Hepatocyte (in vitro differentiated cells): ENCODE results near the gene IAH1. TPM values are rescaled to one million over a fixed set of nuclear protein-coding genes. Genes with fewer than 3 reads are reported as not detected.
"Not testable (repeated sequence)": the region's sequence is repeated elsewhere in the genome, so short reads cannot be mapped to it uniquely, and the experiment has no call there.

ENCODE experiments used
- DNase-seq: peaks from one replicate; pipeline ENCODE4 v3.0.0-alpha.2; 2016; ENCODE audit warnings: low spot score
- H2AFZ ChIP-seq: fragments of 200-600 bp; sonication (generic); 2 replicates; pipeline ENCODE4 v1.6.0; 2016; ENCODE audit warnings: antibody characterized with exemption, mild to moderate bottlenecking
- H3K27ac ChIP-seq: fragments of 200-600 bp; sonication (generic); 2 replicates; pipeline ENCODE4 v1.5.1; 2016; ENCODE audit warnings: mild to moderate bottlenecking
- H3K27me3 ChIP-seq: fragments of 200-600 bp; sonication (generic); 2 replicates; pipeline ENCODE4 v1.6.1; 2016
- H3K36me3 ChIP-seq: fragments of 200-600 bp; sonication (generic); replicated peaks from 2 replicates; pipeline ENCODE4 v1.5.1; 2016; ENCODE audit warnings: low read depth; ENCODE audit not compliant: insufficient read depth
- H3K4me1 ChIP-seq: fragments of 200-600 bp; sonication (generic); 2 replicates; pipeline ENCODE4 v1.5.1; 2016; ENCODE audit warnings: mild to moderate bottlenecking, moderate library complexity; ENCODE audit not compliant: insufficient read depth
- H3K4me2 ChIP-seq: fragments of 200-600 bp; sonication (generic); 2 replicates; pipeline ENCODE4 v1.6.0; 2016
- H3K4me3 ChIP-seq: fragments of 200-600 bp; sonication (generic); 2 replicates; pipeline ENCODE4 v1.5.1; 2016; ENCODE audit warnings: mild to moderate bottlenecking
- H3K79me2 ChIP-seq: fragments of 200-600 bp; sonication (generic); 2 replicates; pipeline ENCODE4 v1.6.0; 2017; ENCODE audit warnings: mild to moderate bottlenecking
- H3K9me2 ChIP-seq: fragments of 200-600 bp; sonication (generic); replicated peaks from 2 replicates; pipeline ENCODE4 v1.6.0; 2017; ENCODE audit warnings: mild to moderate bottlenecking; ENCODE audit not compliant: insufficient read depth
- H3K9me3 ChIP-seq: fragments of 200-600 bp; sonication (generic); 2 replicates; pipeline ENCODE4 v1.5.1; 2016; ENCODE audit warnings: low read depth, mild to moderate bottlenecking
- H4K20me1 ChIP-seq: fragments of 200-600 bp; sonication (generic); 2 replicates; pipeline ENCODE4 v1.6.0; 2016; ENCODE audit warnings: mild to moderate bottlenecking; ENCODE audit not compliant: insufficient read depth, poor library complexity, severe bottlenecking
- EZH2 ChIP-seq: fragments of 200-600 bp; sonication (generic); IDR thresholded peaks from 2 replicates; pipeline ENCODE4 v1.6.1; 2016; ENCODE audit warnings: antibody characterized with exemption, mild to moderate bottlenecking, borderline replicate concordance
- EZH2phosphoT487 ChIP-seq: fragments of 200-600 bp; sonication (generic); IDR thresholded peaks from one replicate; pipeline ENCODE4 v1.6.1; 2018; ENCODE audit warnings: antibody characterized with exemption, mild to moderate bottlenecking, low read depth, moderate library complexity; ENCODE audit not compliant: unreplicated experiment, severe bottlenecking
- WGBS: methylation state at CpG from one replicate; pipeline ENCODE4 v1.1.6; 2016; ENCODE audit warnings: low lambda C conversion rate; ENCODE audit errors: missing lambda C conversion rate; 5-methylcytosine and 5-hydroxymethylcytosine counted together
- polyA plus RNA-seq: library from polyadenylated mRNA; unstranded; fragments of >200 nt; fragmentation: Nextera tagmentation; extraction: Ambion mirVana; gene quantifications from 2 replicates; pipeline ENCODE4 v1.2.1, GENCODE V29; 2016
- total RNA-seq: library from RNA; depleted of rRNA; stranded (reverse); fragments of >200 nt; gene quantifications from 2 replicates; pipeline ENCODE4 v1.2.3, GENCODE V29; 2014
- TF ChIP-seq, protein P1 (sequence below): fragments of 200-600 bp; sonication (generic); IDR thresholded peaks from 2 replicates; pipeline ENCODE4 v1.5.1; 2016; ENCODE audit warnings: antibody characterized with exemption, mild to moderate bottlenecking; ENCODE audit not compliant: poor library complexity

IAH1 gene
- total and polyA plus RNA-seq, 2 experiments from 2014 or later = 44.2 to 46.7 TPM

DNA sequence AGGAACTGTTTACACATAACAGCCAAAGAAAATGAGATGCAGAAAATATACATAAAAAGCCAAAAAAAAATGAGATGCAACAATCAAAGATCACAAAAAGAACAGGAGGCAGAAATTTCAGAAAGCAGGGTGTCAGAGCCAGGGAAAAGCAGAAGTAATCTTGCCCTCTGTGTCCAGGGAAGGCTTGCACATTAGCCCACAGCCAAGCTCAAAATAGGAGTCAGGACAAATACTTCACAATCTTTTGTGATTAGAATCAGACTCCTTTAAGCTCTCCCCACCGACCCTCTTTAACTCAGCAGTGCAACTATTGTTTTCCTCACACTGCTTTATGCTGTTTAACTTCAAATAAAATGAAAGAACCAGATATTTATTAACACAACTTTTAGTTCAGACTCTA, 34.6 kb downstream of the IAH1 start:
- WGBS = 14% methylated on average over 1 of the region's 1 CpG
- no peaks in the 10 kb centered on the region for H3K79me2 ChIP-seq
- H3K27me3 ChIP-seq = no peaks in the 10 kb centered on the region
- no peak overlapping the region for H2AFZ ChIP-seq
- TF ChIP-seq EZH2phosphoT487 = no peak
- TF ChIP-seq, protein P1, sequence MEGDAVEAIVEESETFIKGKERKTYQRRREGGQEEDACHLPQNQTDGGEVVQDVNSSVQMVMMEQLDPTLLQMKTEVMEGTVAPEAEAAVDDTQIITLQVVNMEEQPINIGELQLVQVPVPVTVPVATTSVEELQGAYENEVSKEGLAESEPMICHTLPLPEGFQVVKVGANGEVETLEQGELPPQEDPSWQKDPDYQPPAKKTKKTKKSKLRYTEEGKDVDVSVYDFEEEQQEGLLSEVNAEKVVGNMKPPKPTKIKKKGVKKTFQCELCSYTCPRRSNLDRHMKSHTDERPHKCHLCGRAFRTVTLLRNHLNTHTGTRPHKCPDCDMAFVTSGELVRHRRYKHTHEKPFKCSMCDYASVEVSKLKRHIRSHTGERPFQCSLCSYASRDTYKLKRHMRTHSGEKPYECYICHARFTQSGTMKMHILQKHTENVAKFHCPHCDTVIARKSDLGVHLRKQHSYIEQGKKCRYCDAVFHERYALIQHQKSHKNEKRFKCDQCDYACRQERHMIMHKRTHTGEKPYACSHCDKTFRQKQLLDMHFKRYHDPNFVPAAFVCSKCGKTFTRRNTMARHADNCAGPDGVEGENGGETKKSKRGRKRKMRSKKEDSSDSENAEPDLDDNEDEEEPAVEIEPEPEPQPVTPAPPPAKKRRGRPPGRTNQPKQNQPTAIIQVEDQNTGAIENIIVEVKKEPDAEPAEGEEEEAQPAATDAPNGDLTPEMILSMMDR = no peak
- TF ChIP-seq EZH2 = no peak
- H3K4me3 ChIP-seq = no peak overlapping the region
- H3K36me3 ChIP-seq = no peaks in the 10 kb centered on the region
- no peak overlapping the region for H3K27ac ChIP-seq
- no peaks in the 10 kb centered on the region for H3K4me1 ChIP-seq
- no peaks in the 10 kb centered on the region for H3K9me3 ChIP-seq
- DNase-seq = no peak
- H3K4me2 ChIP-seq = no peak overlapping the region
- H4K20me1 ChIP-seq = no peaks in the 10 kb centered on the region
- H3K9me2 ChIP-seq = no peaks in the 10 kb centered on the region

DNA sequence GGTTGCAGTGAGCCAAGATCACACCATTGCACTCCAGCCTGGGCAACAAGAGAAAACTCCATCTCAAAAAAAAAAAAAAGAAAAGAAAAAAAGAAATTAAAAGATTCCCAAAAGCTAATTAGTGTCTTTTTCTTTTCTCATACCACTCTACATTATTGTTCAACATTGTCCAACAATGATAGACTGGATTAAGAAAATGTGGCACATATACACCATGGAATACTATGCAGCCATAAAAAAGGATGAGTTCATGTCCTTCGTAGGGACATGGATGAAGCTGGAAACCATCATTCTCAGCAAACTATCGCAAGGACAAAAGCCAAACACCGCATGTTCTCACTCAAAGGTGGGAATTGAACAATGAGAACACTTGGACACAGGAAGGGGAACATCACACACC, 39.6 kb downstream of the IAH1 start:
- H3K27ac ChIP-seq, H3K9me3 ChIP-seq, H2AFZ ChIP-seq, H3K4me3 ChIP-seq, H3K4me1 ChIP-seq, H3K4me2 ChIP-seq, DNase-seq, H3K9me2 ChIP-seq, H3K79me2 ChIP-seq, H3K27me3 ChIP-seq, H3K36me3 ChIP-seq, H4K20me1 ChIP-seq: not testable (repeated sequence)
- 98% methylated on average over 3 of the region's 3 CpGs for WGBS

DNA sequence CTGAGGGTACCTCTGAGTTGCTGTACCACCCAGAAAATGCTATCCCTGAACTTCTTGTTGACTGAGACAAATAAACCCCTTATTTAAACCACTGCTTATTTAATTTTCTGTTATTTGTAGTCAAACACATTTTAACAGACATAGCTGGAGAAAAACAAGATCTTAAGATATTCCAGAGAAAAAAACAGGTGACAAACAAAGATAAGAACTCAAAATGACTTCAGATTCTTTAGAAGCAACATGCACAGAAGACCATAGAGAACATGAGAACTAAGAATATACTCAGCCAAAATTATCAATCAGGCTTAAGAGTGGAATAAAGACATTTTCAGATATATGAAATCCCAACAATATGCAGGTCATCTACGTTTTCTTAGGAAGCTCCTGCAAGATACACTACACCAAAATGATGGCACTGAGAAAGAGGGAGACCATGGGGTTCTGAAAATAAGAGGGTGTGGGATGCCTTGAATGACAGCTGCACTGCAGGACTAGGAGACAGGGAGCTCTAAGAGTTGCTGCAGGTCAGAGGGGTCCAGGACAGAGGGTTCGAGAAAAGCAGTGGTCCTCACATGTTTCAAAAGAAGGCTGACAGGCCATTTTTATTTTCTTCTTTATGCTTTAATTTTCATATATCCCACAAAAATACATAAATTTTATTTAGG, 42.9 kb downstream of the IAH1 start:
- H3K4me2 ChIP-seq = no peak overlapping the region
- H3K27ac ChIP-seq = no peak overlapping the region
- H3K9me2 ChIP-seq = no peaks in the 10 kb centered on the region
- no peaks in the 10 kb centered on the region for H3K27me3 ChIP-seq
- peaks cover 3% of the 10 kb centered on the region for H3K79me2 ChIP-seq
- H4K20me1 ChIP-seq = no peaks in the 10 kb centered on the region
- no peaks in the 10 kb centered on the region for H3K4me1 ChIP-seq
- H3K36me3 ChIP-seq = peaks cover 4% of the 10 kb centered on the region
- no peak for DNase-seq
- no peak overlapping the region for H2AFZ ChIP-seq
- H3K9me3 ChIP-seq = no peaks in the 10 kb centered on the region
- WGBS = 98% methylated on average over 2 of the region's 2 CpGs
- H3K4me3 ChIP-seq = no peak overlapping the region
- TF ChIP-seq EZH2phosphoT487 (no peak), EZH2 (no peak)
- TF ChIP-seq, protein P1 = no peak

DNA sequence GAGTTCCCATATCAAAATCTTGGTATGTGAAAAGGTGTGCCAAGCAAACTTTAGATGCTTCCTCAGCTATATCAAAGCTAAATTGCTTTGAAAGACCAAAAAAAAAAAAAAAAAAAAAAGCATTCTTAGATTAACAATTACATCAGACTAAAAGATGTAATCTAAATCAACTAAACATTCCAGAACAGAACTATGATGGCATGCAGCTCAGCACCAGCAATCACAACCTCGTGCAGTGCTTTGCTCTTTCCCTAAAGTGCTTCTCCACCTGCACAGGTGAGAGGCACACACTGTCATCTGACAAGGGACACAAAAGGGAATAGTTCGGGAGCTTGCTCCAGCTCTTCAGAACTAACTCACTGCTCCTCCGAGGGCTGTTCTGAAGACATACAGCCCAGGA, 43.8 kb downstream of the IAH1 start:
- Histone ChIP-seq H3K27me3 (no peaks in the 10 kb centered on the region), H3K4me2 (no peak overlapping the region), H2AFZ (no peak overlapping the region), H3K9me2 (no peaks in the 10 kb centered on the region), H3K27ac (no peak overlapping the region), H3K4me3 (no peak overlapping the region), H3K36me3 (peaks cover 4% of the 10 kb centered on the region), H3K4me1 (no peaks in the 10 kb centered on the region), H3K9me3 (no peaks in the 10 kb centered on the region), H4K20me1 (no peaks in the 10 kb centered on the region), H3K79me2 (peaks cover 3% of the 10 kb centered on the region)
- TF ChIP-seq EZH2phosphoT487 (no peak), EZH2 (no peak)
- TF ChIP-seq, protein P1 = no peak
- WGBS = 87% methylated on average over 3 of the region's 3 CpGs
- DNase-seq = no peak
